ENCODE results near the gene CMTM2. TPM values are rescaled to one million over a fixed set of nuclear protein-coding genes. Genes with fewer than 3 reads are reported as not detected.

Gene CMTM2
- total and polyA plus RNA-seq, 9 of the 15 experiments (the other 6 are each of a cell fraction or from before 2014, with no cell fraction given): not detected

GRCh38 chr16:66552286-66553177 lies 26.7 kb upstream of the CMTM2 start, which contains the start of gene CKLF (continued):
- no peak for TF ChIP-seq ZNF277 (CRISPR knock-in tag; IDR thresholded peaks at IDR 0.05; ENCODE audit: borderline replicate concordance)
- TF ChIP-seq E2F5 (CRISPR knock-in tag; IDR thresholded peaks at IDR 0.05): peak; percentile 90; the same call in 1 of the 2 replicates
- TF ChIP-seq NR2C2 (CRISPR knock-in tag; IDR thresholded peaks at IDR 0.05): peak; percentile 44; the same call in 1 of the 2 replicates
- TF ChIP-seq NR2C2 (tag; IDR thresholded peaks at IDR 0.05): no peak
- peak; percentile 43 for TF ChIP-seq E2F8 (IDR thresholded peaks at IDR 0.05; ENCODE audit: low read depth, partially characterized antibody)
- no peak for TF ChIP-seq HNRNPUL1 (IDR thresholded peaks at IDR 0.05; ENCODE audit: low read length)
- TF ChIP-seq ZNF12 (CRISPR knock-in tag; IDR thresholded peaks at IDR 0.05): peak; percentile 85; the same call in 1 of the 2 replicates
- TF ChIP-seq ZNF695 (CRISPR knock-in tag; IDR thresholded peaks at IDR 0.05): no peak
- peak; percentile 77 for TF ChIP-seq ASH1L (IDR thresholded peaks at IDR 0.05; ENCODE audit: borderline replicate concordance, low read depth, partially characterized antibody)
- TF ChIP-seq HCFC1 (IDR thresholded peaks at IDR 0.05; ENCODE audit: low read depth, low read length): no peak; the same call in 1 of the 2 replicates
- TF ChIP-seq ZNF282 (CRISPR knock-in tag; IDR thresholded peaks at IDR 0.05): peak; percentile 98
- peak; percentile 68 for TF ChIP-seq RB1 (IDR thresholded peaks at IDR 0.05; ENCODE audit: low read depth)
- peak; percentile 80 for TF ChIP-seq FIP1L1 (IDR thresholded peaks at IDR 0.05; ENCODE audit: low read depth, low read length, poor library complexity, severe bottlenecking)
- peak; percentile 57; the same call in 1 of the 2 replicates for TF ChIP-seq TAF7 (tag; IDR thresholded peaks at IDR 0.05)
- no peak for TF ChIP-seq ZNF41 (CRISPR knock-in tag; conservative IDR thresholded peaks at IDR 0.05)
- TF ChIP-seq GABPB2 (CRISPR knock-in tag; conservative IDR thresholded peaks at IDR 0.05): no peak
- TF ChIP-seq FOXK1 (CRISPR knock-in tag; IDR thresholded peaks at IDR 0.05; ENCODE audit: borderline replicate concordance): peak; percentile 94; the same call in 1 of the 2 replicates
- TF ChIP-seq ZNF408 (CRISPR knock-in tag; IDR thresholded peaks at IDR 0.05; ENCODE audit: low read depth): no peak
- no peak for TF ChIP-seq ZNF707 (CRISPR knock-in tag; conservative IDR thresholded peaks at IDR 0.05)
- peak; percentile 99 for TF ChIP-seq MAX (CRISPR knock-in tag; IDR thresholded peaks at IDR 0.05)
- TF ChIP-seq FOXJ3 (CRISPR knock-in tag; IDR thresholded peaks at IDR 0.05): no peak
- TF ChIP-seq CEBPG (CRISPR knock-in tag; IDR thresholded peaks at IDR 0.05): no peak; the same call in 1 of the 2 replicates
- TF ChIP-seq CEBPG (tag; conservative IDR thresholded peaks at IDR 0.05 in 1 of 2, IDR thresholded peaks at IDR 0.05 in 1 of 2): no peak

Data from K562 (cell line).